Measurements from ENCODE around the gene FOXN3. TPM values are rescaled to one million over a fixed set of nuclear protein-coding genes. Genes with fewer than 3 reads are reported as not detected.

The FOXN3 gene
- total RNA-seq, 1 donor from 2014 or later: 15.0 TPM

GRCh38 chr14:89384636-89385035 lies 32.4 kb downstream of the FOXN3 start:
- DNase-seq (ENCODE audit: low read depth in 2 of 2): no peak

DNA sequence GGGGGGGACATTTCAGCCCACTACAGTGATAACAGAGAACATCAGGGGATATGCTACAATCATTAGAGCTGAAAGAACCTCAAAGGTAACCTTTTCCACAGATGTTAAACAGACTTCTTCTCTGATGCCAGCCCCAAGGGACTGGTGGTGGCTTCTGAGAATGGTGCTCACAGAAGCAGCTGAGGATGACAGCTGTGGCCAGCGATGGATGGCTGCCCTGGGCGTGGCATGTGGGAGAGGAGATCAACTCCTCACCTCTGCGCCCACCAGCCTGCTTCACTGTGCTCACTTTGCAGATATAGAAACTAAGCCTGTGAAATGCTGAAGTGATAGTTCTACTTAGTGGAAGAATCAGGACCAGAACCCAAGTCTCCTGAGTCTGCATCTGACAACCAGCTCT lies 33.0 kb downstream of the FOXN3 start:
- DNase-seq (ENCODE audit: low read depth in 2 of 2): no peak

DNA sequence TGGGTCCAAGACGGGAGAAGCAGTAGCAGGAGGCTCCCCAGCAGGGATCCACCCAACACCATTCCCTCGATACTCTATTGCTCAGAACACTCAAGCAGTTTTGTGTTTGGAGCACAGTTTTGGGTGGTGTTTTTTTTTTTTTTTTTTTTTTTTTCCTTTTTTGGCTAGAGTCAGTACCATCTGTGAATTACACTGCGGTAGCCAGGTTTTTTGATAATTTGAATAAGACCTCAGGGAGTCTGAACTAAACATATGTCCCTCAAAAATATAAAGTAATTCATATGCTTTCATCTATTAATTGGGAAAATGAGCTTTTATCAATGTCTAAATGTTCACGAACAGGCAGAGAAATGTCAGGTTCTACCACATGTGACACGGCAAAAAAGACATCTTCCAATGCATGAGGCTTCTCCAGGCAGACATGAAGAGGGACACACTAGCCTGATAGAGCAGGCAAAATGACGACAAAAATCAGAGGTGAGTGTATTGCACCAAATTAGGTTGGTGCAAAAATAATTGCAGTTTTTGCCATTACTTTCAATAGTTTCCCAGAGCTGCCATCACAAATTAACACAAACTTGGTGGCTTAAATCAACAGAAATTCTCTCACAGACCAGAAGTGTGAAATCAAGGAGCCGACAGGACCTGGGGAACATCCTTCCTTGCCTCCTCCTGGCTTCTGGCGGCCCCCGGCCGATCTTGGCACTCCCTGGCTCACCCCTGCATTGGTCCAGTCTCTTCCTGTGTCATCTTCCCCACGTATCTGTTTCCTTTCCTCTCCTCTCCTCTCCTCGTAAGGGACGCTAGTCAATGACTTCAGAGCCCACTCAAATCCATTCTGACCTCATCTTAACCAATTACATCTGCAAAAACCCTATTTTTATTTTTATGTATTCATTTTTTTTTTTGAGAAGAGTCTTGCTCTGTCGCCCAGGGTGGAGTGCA lies 33.9 kb downstream of the FOXN3 start:
- no peak for DNase-seq (ENCODE audit: low read depth in 2 of 2)

DNA sequence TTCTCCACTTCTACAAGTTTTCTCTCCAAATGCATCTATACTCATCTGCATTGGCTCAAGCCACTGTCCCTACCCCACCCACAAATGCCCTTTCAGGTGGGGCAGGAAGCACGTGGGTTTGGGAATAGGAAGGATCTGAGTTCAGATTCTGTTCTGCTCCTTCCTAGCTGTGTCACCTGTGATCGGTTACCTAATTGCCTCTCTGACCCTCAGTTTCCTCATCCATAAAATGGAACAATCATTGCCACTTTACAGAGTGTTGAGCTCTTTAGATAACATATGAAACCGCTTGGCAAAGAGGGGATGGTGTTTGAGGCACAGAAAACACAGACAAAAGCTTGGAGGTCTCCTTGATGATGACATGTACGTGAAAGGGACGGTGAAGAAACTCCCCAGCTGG lies 34.5 kb downstream of the FOXN3 start:
- no peak for DNase-seq (ENCODE audit: low read depth in 2 of 2)

DNA sequence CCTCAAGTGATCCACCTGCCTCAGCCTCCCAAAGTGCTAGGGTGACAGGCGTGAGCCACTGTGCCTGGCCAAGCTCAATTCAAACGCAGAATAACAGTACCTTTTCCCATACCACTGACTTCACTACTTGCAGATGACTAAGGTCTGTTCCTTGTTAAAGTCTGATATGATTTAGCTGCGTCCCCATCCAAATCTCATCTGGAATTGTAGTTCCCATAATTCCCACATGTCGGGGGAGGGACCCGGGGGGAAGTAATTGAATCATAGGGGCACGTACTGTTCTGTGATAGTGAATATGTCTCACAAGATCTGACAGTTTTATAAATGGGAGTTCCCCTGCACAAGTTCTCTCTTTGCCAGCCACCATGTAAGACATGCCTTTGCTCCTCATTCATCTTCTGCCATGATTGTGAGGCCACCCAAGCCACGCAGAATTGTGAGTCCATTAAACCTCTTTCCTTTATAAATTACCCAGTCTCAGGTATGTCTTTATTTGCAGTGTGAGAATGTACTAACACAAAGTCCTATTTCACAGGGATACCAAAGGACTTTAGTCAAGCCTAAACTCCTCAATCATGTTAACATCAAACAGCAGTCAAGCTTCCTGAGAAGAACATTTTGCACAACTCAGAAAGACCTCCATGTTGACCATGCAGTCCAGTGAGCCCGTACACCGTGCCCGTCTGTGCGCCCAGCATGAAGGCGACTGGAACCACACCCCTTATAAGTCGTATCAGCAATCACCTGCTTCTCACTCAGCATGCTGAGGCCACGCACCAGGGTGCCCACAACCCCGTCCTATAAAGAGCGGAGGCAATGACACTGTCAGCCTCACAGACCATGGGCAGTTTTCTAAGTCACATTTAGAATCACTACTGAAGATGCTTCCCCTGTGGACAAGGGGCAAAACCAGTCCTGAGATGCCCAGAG lies 36.9 kb downstream of the FOXN3 start:
- DNase-seq (ENCODE audit: low read depth in 2 of 2): no peak

DNA sequence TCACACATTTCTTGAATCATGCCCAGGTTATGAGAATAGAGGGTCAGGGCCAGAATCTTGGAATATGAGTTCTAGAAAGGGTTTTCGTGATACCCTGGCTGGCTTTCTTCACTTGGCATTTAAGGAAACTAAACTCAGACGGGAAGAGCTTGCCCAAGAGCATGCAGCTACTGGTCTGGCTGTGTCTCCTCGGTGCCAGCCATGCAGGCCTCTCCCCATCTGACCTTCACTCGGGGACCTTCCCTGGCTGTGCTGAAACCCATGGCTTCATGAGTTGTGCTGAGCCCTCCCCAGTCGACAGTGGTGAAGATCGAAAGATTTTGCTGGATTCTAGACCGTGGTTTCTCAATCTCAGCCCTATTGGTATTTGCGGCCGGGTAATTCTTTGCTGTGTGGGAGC lies 38.0 kb downstream of the FOXN3 start:
- no peak for DNase-seq (ENCODE audit: low read depth in 2 of 2)

DNA sequence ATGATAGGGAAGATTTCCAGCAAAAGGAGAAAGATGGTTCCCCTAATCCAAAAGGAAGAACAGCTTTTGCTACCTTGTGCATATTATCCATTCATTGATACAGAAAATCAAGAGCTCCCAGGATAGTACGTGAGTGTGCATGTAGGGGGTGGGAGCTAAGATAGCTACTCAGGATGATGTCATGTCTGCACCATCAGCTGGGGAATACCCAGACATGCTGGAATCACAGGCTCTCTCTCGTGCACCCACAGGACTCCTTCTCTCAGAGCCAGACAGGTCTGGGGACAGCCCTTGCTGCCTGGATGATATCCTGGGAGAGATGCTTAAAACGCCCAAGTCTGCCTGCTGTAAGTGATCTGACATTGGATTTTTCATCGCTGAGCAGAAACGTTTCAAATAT lies 38.9 kb downstream of the FOXN3 start:
- DNase-seq (ENCODE audit: low read depth in 2 of 2): peak in 1 of 2 donors; percentile 37

DNA sequence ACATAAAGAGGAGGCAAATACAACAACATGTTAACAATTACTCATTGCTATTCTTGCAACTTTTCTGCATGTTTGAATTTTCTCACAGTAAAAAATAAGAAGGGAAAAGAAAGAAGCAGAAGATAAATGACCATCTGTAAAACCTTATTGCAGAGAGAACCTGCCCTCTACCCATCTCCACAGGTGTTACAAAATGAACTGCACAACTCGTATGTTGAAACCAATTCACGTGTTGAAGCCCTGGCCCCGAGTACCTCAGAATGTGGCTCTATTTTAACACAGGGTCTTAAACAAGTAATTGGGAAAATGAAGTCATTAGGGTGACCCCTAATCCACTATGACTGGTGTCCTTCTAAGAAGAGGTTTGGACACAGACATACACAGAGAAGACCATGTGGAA lies 39.5 kb downstream of the FOXN3 start:
- DNase-seq (ENCODE audit: low read depth in 2 of 2): no peak

DNA sequence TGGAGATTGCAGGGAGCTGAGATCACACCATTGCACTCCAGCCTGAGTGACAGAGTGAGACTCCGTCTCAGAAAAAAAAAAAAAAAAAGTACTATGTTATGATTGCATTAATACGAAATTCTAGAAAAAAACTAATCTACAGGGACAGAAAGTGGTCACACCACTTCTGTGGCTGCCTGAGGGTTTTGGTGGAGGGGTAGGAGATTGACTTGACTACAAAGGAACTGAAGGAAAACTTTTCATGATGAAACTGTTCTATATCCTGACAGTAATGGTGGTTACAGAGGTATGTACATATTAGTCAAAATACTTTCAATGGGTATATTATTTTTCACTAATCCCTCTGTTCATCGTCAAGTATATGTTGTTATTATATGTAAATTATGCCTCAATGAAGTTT lies 42.1 kb downstream of the FOXN3 start:
- no peak for DNase-seq (ENCODE audit: low read depth in 2 of 2)

- DNase-seq (ENCODE audit: low read depth in 2 of 2): no peak
These were observed 43.8 kb downstream of the FOXN3 start for GRCh38 chr14:89373185-89373584.

GRCh38 chr14:89372512-89372883 lies 44.5 kb downstream of the FOXN3 start:
- no peak for DNase-seq (ENCODE audit: low read depth in 2 of 2)

GRCh38 chr14:89371585-89372511 lies 45.2 kb downstream of the FOXN3 start:
- no peak for DNase-seq (ENCODE audit: low read depth in 2 of 2)

DNA sequence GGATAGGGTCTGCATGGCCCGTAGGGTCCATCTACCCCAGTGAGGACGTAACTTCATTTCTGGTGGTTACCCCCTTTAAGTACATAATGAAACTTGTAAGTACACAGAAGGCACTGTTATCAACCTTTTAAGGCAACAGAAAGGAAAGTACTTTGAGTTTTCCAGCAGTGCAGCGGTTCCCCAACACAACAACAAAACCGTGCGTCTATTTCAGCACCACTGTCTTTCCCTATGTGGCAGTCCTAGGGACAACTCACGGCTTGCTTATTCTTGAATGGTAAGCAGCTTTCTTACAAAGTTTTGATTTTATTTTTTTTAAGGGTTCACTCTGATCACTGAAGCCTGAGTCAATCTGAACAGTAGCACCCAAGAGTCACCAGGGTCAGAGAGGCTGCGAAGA lies 46.3 kb downstream of the FOXN3 start:
- no peak for DNase-seq (ENCODE audit: low read depth in 2 of 2)

- DNase-seq (ENCODE audit: low read depth in 2 of 2): no peak
These were observed 46.7 kb downstream of the FOXN3 start for GRCh38 chr14:89370381-89370780.

- no peak for DNase-seq (ENCODE audit: low read depth in 2 of 2)
These were observed 47.4 kb downstream of the FOXN3 start for GRCh38 chr14:89369656-89370055.

DNA sequence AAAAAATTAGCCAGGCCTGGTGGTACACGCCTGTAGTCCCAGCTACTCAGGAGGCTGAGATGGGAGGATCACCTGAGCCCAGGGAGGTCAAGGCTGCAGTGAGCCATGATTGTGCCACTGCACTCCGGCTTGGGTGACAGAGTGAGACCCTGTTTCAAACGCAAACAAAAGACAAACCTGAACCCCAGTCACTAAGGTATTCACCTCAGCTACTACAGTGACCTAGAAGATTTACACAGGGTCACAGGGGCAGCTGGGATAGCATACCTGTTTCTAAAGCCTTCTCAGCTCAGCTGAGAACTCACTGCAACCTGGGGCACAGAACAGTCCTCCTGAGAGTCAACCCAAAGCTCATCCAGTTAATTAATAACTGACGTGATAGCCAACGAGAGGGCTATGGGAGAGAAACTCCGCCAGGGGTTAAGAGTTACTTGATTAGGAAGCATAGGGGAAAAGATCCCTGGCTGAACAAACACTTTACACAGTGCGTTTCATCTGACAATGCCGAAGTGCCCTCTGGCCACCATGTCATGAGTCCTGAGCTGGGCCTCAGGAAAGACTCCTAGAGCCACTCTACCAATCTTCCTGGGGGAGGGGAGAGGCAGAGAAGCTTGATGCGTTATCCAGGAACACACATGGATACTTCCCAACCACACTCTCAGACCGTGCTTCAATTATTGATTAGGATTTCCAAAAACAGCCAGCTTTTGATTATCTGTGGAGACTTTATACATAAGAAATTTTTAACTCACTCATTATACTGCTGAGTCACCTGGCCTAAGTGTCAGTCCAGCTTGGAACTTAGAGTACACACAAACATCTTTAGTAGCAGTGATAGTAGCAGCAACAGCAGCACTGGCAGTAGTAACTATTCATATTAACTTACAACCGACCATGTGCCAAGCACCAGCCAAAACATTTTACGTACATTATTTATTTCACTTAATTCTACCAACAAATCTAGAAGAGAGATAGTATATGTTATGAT lies 48.2 kb downstream of the FOXN3 start:
- DNase-seq (ENCODE audit: low read depth in 2 of 2): no peak

DNA sequence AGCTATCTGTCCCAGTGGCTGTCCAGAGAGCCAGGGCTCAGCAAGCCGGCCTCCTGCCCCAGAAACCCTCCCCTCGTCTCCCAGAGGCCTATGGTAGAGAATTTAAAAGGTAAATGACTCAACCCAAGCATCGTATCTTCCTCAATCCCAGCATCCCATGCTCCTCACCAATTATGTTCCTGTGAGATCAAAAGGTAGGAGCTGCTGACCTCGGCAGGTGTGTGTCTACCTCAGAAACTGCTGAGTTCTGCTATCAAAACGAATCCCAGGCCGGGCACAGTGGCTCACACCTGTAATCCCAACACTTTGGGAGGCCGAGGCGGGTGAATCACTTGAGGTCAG lies 49.3 kb downstream of the FOXN3 start:
- DNase-seq (ENCODE audit: low read depth in 2 of 2): no peak

GRCh38 chr14:89366864-89367778 lies 49.9 kb downstream of the FOXN3 start:
- DNase-seq (ENCODE audit: low read depth in 2 of 2): no peak
